Adrenal gland (tissue), 12 donors: Measurements from ENCODE around the gene MCOLN1. TPM values are rescaled to one million over a fixed set of nuclear protein-coding genes. Genes with fewer than 3 reads are reported as not detected.

Experiments
- DNase-seq, 7 donors: peaks; one replicate each; pipeline ENCODE4 v3.0.0-alpha.2; 2019 to 2020
- H3K27ac ChIP-seq, 5 donors: fragments of 200-600 bp; sonication (generic) in 4 of 5; 1 replicate in 3 of 5; 2 replicates in 2 of 5; pipeline versions ENCODE4 v1.5.1 to v1.8.0; 2016 to 2020; ENCODE audit warnings: mild to moderate bottlenecking in 1 of 5
- H3K27me3 ChIP-seq: fragments of 200-600 bp; 2 replicates; pipeline ENCODE4 v1.8.0; 2021
- H3K36me3 ChIP-seq, 2 donors: fragments of 200-600 bp; replicated peaks in 1 of 2; 1 replicate in 1 of 2; 2 replicates in 1 of 2; pipeline versions ENCODE4 v1.5.1 to v1.8.0; 2018 to 2022
- H3K4me1 ChIP-seq, 2 donors: fragments of 200-600 bp; replicated peaks in 1 of 2; 1 replicate in 1 of 2; 2 replicates in 1 of 2; pipeline versions ENCODE4 v1.5.1 to v1.8.0; 2018 to 2021
- H3K4me3 ChIP-seq, 4 donors: fragments of 200-600 bp; sonication (generic) in 3 of 4; one replicate each; pipeline ENCODE4 v1.5.1; 2016 to 2018
- H3K9me3 ChIP-seq, 3 donors: fragments of 200-600 bp; sonication (generic) in 1 of 3; replicated peaks in 1 of 3; 1 replicate in 2 of 3; 2 replicates in 1 of 3; pipeline versions ENCODE4 v1.5.1 to v1.8.0; 2016 to 2021
- POLR2A ChIP-seq, 2 donors: fragments of 450-650 bp; IDR thresholded peaks; one replicate each; pipeline ENCODE4 v1.6.1; 2017; ENCODE audit warnings: antibody characterized with exemption in 2 of 2, mild to moderate bottlenecking in 2 of 2, moderate library complexity in 1 of 2
- WGBS, 4 donors: extraction: QIAGEN DNeasy Blood & Tissue Kit in 2 of 4; methylation state at CpG; one replicate each; pipeline versions ENCODE4 v1.1.5 to v1.1.7; 2013 to 2017; 5-methylcytosine and 5-hydroxymethylcytosine counted together
- intact Hi-C, 2 donors: fragments of 100-400 bp; cut with DNase I; formaldehyde crosslinking; loops; one replicate each; pipeline versions ENCODE4 v1.14.1 to v1.15.0; 2022 to 2023
- polyA plus RNA-seq, 3 donors: library from polyadenylated mRNA; stranded (reverse); fragments of 200-250 nt in 2 of 3; fragments of 350-450 nt in 1 of 3; fragmentation: Illumina TruSeq in 1 of 3; extraction: RNeasy Lipid Tissue Mini Kit (QIAGEN cat#74804) in 1 of 3; gene quantifications; one replicate each; pipeline ENCODE4 v1.2.3, GENCODE V29; 2013 to 2014
- total RNA-seq, 9 donors: library from RNA; depleted of rRNA in 4 of 9; stranded (reverse); fragments of >200 nt in 4 of 9; fragments of 120-200 nt in 1 of 9; fragmentation: NEBNext Ultra II Directional in 1 of 9; extraction: Animal tissue kit (Norgen Biotek cat#: 25700) in 1 of 9; gene quantifications; one replicate each; pipeline versions ENCODE4 v1.1.0 to v1.2.4, GENCODE V29; 2013 to 2023
- TF ChIP-seq, protein P1 (sequence below), 6 experiments: fragments of 450-650 bp in 4 of 6; fragments of 200-600 bp in 2 of 6; sonication (generic) in 1 of 6; IDR thresholded peaks; 1 replicate in 5 of 6; 2 replicates in 1 of 6; pipeline versions ENCODE4 v1.5.1 to v1.8.0; 2016 to 2021; ENCODE audit warnings: antibody characterized with exemption in 6 of 6, mild to moderate bottlenecking in 2 of 6, moderate library complexity in 1 of 6
- donor health status: healthy with polysubstance abuse.
- donor health status: Bipolar disorder and iron deficiency.
- donor health status: DM: yes; HTN: yes; CAD: no.
- donor health status: DM: no; HTN: no; CAD: no.
- donor health status: DM: no; HTN: no; CAD: no.
- donor health status: DM: yes; HTN: yes; CAD: no.

The MCOLN1 gene
- total and polyA plus RNA-seq, 12 donors, result 6.0 to 212 (median 57.1) TPM

DNA sequence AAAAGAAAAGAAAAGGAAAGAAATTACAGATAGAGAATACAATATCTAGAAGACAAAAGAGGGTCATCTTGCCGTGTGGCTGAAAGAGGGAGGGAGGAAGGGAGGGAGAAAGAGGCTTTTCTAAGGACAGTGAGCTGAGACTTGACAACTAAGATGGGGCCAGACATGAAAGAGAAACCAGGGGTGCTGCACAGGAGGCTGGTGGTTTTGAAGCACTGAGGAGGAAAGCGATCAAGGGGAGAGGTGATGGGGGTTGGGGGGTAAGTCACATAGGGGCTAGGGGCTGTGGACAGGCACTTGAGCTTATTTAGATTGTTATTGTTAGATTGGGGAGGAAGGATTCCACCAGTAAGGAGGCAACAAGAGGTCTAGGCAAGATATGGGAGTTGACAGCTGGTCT is 30.4 kb downstream of the MCOLN1 start:
- TF ChIP-seq POLR2A (IDR thresholded peaks at IDR 0.05), result no peak
- TF ChIP-seq, protein P1, sequence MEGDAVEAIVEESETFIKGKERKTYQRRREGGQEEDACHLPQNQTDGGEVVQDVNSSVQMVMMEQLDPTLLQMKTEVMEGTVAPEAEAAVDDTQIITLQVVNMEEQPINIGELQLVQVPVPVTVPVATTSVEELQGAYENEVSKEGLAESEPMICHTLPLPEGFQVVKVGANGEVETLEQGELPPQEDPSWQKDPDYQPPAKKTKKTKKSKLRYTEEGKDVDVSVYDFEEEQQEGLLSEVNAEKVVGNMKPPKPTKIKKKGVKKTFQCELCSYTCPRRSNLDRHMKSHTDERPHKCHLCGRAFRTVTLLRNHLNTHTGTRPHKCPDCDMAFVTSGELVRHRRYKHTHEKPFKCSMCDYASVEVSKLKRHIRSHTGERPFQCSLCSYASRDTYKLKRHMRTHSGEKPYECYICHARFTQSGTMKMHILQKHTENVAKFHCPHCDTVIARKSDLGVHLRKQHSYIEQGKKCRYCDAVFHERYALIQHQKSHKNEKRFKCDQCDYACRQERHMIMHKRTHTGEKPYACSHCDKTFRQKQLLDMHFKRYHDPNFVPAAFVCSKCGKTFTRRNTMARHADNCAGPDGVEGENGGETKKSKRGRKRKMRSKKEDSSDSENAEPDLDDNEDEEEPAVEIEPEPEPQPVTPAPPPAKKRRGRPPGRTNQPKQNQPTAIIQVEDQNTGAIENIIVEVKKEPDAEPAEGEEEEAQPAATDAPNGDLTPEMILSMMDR (IDR thresholded peaks at IDR 0.05), result no peak

DNA sequence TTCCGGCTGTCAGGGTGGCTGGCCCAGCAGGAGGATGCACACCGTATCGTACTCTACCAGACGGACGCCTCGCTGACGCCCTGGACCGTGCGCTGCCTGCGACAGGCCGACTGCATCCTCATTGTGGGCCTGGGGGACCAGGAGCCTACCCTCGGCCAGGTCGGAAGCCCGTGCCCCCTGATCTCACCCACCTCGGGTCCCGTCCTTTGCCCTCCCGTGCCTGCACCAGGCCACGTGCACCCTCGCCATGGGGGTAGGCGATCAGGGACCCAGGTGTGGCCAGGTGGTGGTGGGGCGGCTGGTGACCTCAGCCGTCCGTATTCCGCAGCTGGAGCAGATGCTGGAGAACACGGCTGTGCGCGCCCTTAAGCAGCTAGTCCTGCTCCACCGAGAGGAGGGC is 32.1 kb downstream of the MCOLN1 start:
- no peak for DNase-seq
- Histone ChIP-seq H3K27ac (no peak overlapping the region), H3K4me3 (no peak overlapping the region), H3K27me3 (no peaks in the 10 kb centered on the region), H3K36me3 (peaks cover 0 to 55% of the 10 kb centered on the region in 2 donors), H3K4me1 (no peaks in the 10 kb centered on the region), H3K9me3 (no peaks in the 10 kb centered on the region)
- TF ChIP-seq, protein P1 (IDR thresholded peaks at IDR 0.05), result no peak
- TF ChIP-seq POLR2A (IDR thresholded peaks at IDR 0.05), result no peak
- 88 to 100% (median 91%) methylated on average over 2 to 28 of the region's 28 CpGs for WGBS, 4 donors
- intact Hi-C loops, result no loop called here

More for the DNA sequence above, 30.4 kb downstream of the MCOLN1 start:
- Histone ChIP-seq H3K27me3 (no peaks in the 10 kb centered on the region), H3K9me3 (no peaks in the 10 kb centered on the region), H3K4me1 (no peaks in the 10 kb centered on the region), H3K36me3 (peaks cover 0 to 38% of the 10 kb centered on the region in 2 donors), H3K27ac (no peak overlapping the region), H3K4me3 (no peak overlapping the region)
- 43 to 97% (median 70%) methylated on average over 2 of the region's 2 CpGs for WGBS, 4 donors
- intact Hi-C loops, result no loop called here
- DNase-seq, result no peak

DNA sequence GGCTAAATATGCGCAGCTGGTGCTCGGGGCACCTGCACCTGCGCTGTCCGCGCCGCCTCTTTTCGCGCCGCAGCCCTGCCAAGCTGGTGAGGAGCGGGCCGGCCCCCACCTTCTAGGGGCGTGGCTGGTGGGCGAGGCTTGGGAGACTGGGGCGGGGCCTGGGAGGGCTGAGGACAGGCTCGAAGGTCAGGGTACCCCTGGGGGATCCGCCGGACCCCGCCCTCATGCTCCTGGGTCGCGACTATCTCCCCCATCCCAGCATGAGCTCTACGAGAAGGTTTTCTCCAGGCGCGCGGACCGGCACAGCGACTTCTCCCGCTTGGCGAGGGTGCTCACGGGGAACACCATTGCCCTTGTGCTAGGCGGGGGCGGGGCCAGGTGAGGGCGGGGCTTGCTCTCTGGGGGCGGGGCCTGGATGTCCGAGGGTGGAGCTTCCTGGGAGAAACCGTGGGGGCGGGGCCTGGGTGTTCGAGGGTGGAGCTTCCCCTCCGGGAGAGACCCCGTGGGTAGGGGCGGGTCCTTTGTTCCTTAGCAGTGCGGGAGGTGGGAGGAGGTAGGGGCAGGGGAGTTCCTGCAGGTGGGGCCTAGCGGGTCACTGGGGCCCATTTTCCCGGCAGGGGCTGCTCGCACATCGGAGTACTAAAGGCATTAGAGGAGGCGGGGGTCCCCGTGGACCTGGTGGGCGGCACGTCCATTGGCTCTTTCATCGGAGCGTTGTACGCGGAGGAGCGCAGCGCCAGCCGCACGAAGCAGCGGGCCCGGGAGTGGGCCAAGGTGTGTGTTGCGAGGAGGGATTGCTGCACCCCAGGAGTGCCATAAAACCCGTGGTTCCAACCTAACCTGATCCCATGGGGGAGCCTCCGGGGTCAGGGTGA is 32.8 kb downstream of the MCOLN1 start:
- TF ChIP-seq, protein P1 (IDR thresholded peaks at IDR 0.05), result no peak
- TF ChIP-seq POLR2A (IDR thresholded peaks at IDR 0.05), result no peak
- Histone ChIP-seq H3K27ac (no peak overlapping the region), H3K36me3 (peaks cover 0 to 59% of the 10 kb centered on the region in 2 donors), H3K4me1 (no peaks in the 10 kb centered on the region), H3K4me3 (no peak overlapping the region), H3K9me3 (no peaks in the 10 kb centered on the region), H3K27me3 (no peaks in the 10 kb centered on the region)
- DNase-seq, result no peak
- WGBS, 4 donors, result 75 to 88% (median 80%) methylated on average over 16 to 62 of the region's 62 CpGs
- intact Hi-C loops, result no loop called here

DNA sequence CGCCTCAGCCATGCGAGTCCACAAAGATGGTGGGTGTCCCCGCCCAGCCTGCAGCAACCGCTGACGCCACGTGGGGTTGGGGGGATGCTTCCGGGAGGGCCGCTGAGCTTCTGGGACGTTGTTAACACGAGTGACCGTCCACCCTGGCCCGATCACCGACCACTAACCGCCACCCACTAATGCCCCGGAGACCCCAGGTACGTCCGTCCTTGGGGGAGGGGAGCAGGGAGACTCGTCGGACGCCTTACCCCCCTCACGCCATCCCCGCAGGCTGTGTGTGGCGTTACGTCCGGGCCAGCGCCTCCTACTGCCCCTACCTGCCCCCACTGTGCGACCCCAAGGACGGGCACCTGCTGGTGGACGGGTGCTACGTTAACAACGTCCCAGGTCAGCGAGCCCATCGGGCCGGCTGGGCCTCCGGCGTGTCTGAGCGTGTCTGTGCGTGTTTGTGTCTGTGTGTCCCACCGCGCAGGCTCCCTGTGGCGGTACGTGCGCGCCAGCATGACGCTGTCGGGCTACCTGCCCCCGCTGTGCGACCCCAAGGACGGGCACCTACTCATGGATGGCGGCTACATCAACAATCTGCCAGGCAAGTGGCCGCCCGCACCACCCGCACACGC is 34.4 kb downstream of the MCOLN1 start:
- H3K36me3 ChIP-seq, result peaks cover 0 to 62% of the 10 kb centered on the region in 2 donors
- H3K9me3 ChIP-seq, result no peaks in the 10 kb centered on the region
- H3K4me1 ChIP-seq, result no peaks in the 10 kb centered on the region
- no peak for DNase-seq
- intact Hi-C loops, result no loop called here
- TF ChIP-seq, protein P1 (IDR thresholded peaks at IDR 0.05), result no peak
- no peak for TF ChIP-seq POLR2A (IDR thresholded peaks at IDR 0.05)
- no peaks in the 10 kb centered on the region for H3K27me3 ChIP-seq
- no peak overlapping the region for H3K27ac ChIP-seq
- 95 to 100% (median 97%) methylated on average over 5 to 54 of the region's 54 CpGs for WGBS, 4 donors
- no peak overlapping the region for H3K4me3 ChIP-seq
